HG02642 (cell line): Measurements from ENCODE around the gene PLD6.

Experiments
- ATAC-seq: cut with Tn5 transposase; IDR thresholded peaks from one replicate; pipeline ENCODE4 v1.9.1; 2021; ENCODE audit warnings: mild to moderate bottlenecking; ENCODE audit not compliant: unreplicated experiment, poor library complexity

The PLD6 gene

DNA sequence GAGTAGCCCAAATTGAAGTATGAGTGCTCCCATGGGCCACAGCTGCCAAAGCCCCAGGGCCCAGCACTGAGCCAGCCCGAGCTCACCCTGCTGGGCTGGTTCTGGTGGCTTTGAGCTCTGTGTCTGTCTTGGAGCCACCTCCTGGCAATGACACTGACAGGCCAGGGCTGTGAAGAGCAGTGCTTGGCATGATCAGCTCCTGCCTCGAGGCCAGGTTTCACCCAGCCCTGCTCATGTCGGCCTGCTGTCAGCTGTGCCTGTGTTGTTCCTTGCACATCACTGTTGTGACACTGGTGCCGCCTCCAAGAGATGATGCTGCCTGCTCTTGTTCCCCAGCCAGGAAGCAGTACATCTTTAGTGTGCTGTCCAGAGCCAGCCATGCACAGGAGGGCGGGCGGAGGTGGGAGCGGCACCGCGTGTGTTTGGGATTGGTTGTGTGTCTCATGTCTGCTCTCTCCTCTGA lies 26.0 kb downstream of the PLD6 start:
- ATAC-seq = no peak

DNA sequence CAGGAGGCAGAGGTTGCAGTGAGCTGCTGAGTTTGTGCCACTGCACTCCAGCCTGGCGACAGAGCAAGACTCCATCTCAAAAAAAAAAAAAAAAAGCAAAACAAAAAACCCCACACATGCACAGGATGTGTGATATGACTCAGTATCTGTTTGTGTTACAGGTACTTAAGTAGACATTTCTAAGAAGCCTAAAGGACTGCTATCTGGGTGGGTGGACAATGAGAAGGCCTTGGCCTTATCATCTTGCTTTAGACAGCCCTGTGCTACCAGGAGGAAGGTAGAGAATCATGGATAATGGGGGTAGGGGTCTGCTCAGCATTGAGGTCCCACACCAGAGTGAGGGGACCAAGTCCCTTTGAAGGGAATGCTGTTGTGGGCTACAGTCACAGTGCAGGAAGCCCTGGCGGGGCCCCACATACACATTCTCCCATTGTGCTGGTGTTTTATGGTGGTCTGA lies 26.7 kb downstream of the PLD6 start:
- no peak for ATAC-seq

DNA sequence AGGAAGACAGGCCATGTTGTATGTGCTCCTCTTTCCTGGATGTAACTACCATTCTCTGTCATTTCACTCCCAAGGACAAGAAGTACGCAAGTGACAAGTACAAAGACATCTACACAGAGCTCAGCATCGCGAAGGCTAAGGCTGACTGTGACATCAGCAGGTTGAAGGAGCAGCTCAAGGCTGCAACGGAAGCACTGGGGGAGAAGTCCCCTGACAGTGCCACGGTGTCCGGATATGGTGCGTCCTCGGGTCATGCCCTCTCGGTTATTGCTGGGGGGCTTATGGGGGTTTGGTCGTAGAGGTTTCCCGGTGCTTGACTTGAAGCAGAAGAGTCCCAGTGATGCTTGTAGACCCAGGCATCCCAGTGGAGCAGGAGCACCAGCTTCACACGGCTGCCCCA lies 29.0 kb downstream of the PLD6 start:
- no peak for ATAC-seq

DNA sequence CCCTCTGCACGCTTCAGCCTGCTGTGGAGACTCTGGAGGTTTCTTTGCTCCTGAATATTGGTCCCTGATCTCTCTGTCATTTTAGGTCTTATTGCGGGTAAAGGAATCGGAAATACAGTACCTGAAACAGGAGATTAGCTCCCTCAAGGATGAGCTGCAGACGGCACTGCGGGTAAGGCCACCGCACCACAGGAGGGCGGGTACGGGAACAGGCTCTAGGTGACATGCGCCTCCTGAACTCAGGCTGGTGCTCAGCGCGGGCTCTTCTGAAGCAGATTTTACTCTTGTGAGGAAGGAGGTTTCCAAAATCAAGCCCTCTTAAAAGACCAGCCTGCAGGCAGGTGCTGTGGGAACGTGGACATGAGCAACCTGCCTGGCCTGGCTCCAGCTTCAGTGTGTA lies 29.8 kb downstream of the PLD6 start:
- ATAC-seq = no peak

DNA sequence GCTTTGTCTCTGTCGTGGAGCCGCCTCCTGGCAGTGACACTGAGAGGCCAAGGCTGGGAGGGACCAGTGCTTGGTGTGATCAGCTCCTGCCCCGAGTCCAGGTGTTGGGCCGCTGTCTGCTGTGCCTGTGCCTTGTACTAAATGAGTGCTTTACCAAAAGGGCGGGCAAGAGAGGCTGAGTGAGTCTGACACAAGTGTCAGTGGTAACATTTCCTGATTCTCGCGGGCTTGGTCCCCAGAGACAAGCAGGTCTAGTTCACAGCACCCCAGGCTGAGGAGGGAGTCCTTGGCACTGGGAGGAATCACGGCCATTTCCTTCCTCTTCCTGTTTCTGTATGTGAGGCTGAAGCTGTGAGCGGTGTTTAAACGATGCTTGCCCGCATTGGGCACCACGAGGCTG lies 30.2 kb downstream of the PLD6 start:
- ATAC-seq = no peak

DNA sequence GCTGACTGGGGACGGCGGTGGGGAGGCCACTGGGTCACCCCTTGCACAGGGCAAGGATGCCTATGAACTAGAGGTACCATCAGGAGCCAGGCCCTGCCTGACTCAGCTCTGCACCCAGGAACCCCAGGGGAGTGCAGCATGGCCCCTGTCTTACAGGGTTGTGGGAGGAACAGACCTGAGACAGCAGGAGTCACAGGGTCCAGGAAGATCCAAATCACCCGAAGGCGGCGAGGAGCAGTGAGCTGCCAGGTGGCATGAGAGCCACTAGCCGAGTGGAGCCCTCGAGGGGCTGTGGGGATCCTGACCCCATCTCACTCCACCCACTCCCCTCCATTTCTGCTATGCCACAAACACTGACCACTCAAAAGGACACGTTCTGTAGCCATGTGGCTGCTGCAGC lies 30.8 kb downstream of the PLD6 start:
- ATAC-seq = no peak

DNA sequence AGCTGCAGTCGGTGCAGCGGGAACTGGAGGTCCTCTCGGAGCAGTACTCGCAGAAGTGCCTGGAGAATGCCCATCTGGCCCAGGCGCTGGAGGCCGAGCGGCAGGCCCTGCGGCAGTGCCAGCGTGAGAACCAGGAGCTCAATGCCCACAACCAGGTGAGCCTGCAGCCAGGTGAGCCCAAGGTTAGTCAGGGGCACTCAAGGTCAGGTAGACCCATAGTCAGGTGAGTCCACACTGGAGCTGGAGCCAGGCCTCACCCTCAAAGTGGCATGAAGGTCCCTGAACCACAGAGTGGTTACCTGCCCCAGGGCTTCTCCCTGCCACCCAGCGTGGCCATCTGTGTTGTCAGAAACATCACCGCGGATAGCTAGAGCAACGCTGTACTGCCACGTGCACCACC lies 32.2 kb downstream of the PLD6 start:
- ATAC-seq = no peak

DNA sequence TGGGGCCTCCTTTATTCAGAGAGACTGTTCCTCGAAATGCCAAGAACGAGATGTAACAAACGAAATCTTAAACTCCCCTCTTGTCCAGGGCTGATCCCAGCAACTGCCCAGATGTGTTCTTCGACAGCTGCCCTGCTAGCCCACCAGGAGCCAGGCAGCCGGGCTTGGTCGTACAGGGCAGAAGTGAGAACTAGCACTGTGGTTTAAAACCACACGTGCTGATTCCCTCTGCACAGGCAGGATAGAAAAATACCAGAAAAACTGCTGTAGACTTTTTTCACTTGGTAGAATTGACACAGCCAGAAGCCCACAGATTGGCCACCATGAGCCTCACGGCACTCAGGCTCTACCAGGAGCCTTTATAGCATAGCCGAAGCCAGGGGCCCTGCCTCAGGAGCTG lies 33.1 kb downstream of the PLD6 start:
- ATAC-seq = no peak

DNA sequence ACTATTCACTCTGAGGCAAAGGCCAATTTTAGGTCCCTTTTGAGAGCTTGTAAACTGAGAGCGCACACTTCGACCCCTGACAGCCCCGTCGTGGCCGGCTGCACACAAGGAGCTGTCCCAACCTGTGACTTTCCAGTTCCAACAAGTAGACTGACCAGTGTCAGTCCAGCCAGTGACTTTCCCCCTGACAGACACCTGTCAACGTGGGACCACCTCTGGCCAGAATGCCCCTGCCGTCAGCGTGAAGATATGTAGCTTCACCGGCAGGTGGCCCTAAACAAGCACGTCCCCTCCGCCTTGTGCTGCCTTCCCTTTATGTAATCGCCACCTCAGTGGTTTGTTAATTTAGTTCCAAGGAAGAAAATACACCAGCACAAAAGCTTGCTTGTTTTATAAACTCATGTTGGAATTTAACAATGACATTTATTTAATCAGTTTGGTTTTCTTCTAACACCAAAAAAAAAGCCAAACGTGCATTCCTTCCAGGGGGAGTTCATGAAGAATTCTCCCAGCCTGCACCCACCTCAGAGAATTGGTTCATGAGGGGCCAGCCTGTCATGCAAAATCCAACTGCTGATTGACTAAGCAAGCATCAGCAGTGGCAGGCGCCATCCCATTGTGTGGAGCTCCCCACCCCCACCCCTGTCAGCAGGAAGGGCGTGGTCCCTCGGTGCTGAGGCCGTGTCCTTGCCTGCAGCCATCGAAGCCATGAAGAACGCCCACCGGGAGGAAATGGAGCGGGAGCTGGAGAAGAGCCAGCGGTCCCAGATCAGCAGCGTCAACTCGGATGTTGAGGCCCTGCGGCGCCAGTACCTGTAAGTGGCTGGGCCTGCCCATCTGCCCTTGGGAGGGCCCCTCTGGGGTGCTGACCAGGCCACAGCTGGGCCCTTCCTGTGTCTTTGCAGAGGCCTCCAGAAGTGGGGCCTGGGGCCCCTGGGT lies 33.9 kb downstream of the PLD6 start:
- no peak for ATAC-seq

DNA sequence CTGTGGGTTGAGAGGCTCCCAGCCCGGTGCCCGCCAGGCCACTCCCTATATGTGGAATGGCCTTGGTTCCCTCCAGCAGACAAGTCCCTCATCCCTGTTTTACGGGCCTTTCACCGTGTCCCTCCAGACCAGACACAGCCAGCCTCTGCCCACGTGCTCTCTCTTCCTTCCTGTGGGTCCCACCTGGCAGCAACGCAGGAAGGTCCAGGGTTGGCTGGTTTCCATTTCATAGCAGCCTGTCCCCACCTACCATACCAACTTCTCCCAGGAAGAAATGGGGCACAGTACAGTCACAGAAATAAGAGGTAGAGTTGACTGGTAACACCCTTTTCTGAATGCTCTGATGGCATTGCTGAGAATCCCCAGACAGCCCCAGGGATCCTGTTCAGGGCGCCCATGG lies 34.9 kb downstream of the PLD6 start:
- no peak for ATAC-seq

DNA sequence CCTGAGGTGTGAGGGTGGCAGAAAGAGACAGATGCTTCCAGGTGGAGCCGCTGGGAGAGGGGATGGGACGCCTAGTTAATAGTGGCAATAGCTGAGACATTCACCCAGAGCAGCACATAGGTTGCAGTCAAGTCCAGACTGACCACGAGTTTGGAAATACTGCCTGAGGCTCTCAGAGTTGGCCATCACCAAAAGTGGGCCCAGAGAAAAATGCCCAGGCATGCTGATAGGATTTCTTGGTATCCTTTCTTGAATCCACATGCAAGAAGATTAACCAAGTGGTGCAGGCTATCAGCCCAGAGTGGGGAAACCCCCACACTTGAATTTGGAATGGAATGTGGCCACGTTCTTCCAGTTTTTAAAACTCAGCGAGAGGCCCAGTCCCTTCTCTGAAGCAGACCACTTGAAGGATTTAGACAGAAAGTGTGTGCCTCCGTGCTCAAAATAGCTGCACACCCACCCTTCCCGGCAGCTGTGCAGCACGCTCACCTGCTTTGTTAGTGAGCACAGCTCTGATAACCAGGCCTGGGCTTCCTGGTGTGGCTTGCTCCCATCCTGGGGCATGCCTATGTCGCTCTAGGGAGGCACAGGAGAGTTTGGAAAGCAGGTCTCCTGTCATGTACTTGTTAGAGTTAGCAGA lies 35.7 kb downstream of the PLD6 start:
- no peak for ATAC-seq

DNA sequence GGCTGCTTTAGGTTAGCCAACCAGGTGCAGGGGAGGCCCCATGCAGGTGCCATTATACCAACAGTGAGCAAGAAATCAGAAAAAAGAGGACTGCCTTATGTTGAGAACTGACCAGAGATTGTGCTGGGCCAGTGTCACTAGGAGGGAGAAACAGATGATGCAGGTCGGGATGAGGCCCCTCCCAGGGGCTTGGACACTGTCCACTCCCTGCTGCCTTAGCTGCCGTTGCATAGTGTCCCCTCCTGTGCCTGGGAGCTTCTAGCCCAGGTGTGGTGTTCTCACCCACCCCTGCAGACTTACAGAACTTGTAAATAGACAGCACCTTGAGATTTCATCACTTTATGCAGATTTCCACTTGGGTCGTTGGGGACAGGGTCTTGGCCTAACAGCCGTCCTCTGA lies 36.7 kb downstream of the PLD6 start:
- ATAC-seq = no peak

DNA sequence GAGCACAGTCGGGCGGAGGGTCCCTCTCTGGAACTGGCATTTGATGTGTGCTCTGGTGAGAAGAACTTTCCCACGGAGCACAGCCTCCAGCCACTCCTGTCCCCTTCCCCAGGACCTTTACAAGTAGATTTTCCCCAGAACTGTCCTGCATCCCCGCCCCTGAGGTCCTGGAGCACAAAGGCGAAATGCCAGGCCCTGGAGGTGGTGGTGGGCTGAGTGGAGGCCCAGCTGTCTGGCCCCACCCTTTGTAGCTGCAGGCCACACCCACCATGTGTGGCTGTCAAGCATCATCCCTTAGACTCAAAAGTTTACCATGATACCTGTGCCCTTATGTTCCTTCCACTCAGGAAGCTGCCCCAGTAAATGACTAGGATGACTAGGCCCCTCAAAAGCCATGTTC lies 37.7 kb downstream of the PLD6 start:
- ATAC-seq = no peak

DNA sequence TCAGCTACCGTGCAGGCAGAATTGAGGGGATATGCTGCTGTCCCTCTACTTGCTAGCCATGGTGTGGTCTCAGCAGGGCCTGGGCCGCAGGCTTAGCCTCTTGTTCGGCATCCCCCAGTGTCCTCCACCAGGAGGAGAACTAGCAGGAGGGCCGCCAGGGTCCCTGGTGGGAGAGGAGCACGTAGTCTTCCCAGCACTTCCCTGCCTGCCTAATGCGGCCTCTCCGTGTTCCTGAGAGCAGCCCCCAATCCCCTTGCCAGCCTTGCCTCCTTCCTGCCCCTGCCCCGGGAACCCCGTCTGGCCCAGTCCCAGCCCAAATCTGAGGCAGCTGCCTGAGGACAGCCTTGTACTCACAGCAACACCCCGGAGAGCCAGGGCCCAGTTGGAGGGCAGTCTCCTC lies 38.1 kb downstream of the PLD6 start:
- no peak for ATAC-seq

DNA sequence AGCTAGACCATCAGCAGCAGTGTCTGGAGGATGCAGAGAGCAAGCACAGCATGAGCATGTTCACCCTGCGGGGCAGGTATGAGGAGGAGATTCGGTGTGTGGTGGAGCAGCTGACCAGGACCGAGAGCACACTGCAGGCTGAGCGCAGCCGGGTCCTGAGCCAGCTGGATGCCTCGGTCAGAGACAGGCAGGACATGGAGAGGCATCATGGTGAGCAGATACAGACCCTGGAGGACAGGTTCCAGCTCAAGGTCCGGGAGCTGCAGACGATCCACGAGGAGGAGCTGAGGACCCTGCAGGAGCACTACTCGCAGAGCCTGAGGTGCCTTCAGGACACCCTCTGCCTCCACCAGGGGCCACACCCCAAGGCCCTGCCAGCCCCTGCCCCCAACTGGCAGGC lies 38.8 kb downstream of the PLD6 start:
- ATAC-seq = no peak

DNA sequence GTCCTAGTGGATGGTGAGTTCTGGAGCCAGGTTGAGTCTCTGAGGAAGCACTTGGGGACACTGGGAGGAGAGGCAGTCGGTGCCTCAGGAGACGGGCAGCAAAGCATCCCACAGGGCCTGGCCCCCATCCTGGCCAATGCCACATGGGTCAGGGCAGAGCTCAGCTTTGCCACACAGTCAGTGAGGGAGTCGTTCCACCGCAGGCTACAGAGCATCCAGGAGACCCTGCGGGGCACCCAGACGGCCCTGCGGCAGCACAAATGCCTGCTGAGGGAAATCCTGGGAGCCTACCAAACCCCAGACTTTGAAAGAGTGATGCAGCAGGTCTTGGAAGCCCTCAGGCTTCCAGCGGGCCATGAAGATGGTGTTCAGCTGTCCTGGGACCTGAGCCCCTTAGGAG lies 39.7 kb downstream of the PLD6 start:
- ATAC-seq = no peak

DNA sequence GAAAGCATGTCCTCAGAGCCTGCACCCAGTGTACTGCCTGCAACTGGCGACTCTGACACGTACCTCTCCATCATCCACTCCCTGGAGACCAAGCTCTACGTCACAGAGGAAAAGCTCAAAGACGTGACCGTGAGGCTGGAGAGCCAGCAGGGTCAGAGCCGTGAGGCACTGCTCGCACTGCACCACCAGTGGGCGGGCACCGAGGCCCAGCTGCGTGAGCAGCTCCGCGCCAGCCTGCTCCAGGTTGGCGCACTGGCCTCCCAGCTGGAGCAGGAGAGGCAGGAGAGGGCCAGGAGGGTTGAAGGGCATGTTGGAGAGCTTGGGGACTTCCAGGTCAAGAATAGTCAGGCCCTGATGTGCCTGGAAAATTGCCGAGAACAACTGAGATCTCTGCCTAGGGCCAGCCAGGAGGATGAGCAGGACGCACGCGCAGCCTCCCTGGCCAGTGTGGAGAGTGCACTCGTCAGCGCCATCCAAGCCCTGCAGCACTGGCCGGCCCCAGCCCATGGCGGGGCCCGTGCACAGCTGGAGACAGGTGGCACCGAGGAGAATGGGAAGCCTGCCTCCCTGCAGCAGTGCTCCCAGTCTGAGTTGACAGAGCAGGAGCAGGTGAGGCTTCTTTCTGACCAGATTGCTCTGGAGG lies 40.3 kb downstream of the PLD6 start:
- ATAC-seq = no peak

DNA sequence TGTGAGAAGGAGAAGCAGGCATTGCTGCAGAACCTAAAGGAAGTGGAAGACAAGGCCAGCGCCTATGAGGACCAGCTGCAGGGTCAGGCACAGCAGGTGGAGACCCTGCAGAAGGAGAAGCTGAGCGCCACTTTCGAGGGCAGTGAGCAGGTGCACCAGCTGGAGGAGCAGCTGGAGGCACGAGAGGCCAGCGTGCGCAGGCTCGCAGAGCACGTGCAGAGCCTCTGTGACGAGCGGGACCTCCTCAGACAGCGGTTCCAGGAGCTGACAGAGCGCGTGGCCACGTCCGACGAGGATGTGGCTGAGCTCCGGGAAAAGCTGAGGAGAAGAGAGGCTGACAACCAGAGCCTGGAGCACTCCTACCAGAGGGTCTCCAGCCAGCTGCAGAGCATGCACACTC lies 41.5 kb downstream of the PLD6 start:
- no peak for ATAC-seq

DNA sequence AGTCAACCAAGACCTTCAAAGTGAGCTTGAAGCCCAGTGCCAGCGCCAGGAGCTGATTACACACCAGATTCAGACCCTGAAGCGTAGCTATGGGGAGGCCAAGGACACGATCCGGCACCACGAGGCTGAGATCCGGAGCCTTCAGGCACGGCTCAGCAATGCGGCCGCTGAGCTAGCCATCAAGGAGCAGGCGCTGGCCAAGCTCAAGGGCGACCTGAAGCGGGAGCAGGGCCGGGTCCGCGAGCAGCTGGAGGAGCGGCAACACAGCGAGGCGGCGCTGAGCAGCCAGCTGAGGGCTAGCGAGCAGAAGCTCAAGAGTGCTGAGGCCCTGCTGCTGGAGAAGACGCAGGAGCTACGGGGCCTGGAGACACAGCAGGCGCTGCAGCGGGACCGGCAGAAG lies 42.0 kb downstream of the PLD6 start:
- ATAC-seq = no peak

DNA sequence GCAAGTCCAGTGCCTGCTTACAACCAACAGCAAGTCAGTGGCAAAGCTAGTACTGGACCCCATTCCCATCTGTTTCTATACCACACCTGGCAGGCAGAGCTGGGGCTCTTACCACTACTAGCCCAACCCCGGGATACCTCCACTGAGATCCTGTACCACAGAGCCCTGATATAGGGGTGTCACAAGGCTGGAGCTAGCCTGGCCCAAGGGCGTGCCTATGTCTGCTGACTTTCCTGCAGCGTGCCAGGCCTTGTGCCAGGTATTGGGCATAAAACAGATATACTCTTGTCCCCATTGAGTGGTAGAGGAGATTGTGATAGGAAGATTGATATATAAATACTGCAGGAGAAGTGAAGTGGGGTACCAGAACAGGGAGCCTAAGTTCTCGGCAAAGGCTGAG lies 44.4 kb downstream of the PLD6 start:
- ATAC-seq = no peak

DNA sequence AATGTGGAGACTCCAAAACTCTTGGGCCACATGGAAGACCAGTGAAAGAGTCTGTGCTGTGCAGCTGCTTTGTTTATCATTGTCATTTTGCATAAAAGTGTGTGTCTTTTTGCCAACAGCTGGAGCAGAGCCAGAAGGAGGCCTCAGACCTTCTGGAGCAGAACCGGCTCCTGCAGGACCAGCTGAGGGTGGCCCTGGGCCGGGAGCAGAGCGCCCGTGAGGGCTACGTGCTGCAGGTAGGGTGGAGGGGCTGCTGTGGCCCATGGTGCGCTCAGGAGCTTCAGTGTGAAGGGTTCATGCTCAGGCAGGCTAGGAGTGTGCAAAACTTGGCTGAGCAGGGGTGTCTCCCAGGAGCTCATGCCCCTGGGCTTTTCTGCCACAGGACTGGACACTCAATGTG lies 45.0 kb downstream of the PLD6 start:
- no peak for ATAC-seq
